GM12872 (cell line): ENCODE measurements around the gene CNPY1.

Source experiments
- CTCF ChIP-seq: IDR thresholded peaks from 3 replicates; pipeline ENCODE4 v1.5.1; 2011; ENCODE audit warnings: low read depth, mild to moderate bottlenecking, low read length, moderate library complexity; ENCODE audit not compliant: insufficient read depth

CNPY1 gene

GRCh38 chr7:155469311-155470185, 76.8 kb downstream of the CNPY1 start:
- TF ChIP-seq CTCF = no peak

DNA sequence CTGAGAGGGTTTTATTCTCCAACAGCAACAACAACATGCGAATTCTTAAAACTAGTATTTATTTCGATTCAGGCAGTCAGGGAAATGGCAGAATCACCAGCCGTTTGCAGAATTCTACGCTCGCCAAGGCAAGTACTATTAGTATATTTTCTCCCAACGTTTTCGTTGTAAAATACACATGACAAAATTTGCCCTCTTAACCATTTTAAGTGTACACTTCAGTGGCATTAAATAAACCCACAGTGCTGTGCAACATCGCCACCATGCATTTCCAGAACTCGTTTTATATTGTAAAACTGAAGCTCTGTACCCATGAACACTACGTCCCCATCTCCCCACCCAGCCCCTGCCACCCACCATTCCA, 77.6 kb downstream of the CNPY1 start:
- no peak for TF ChIP-seq CTCF

GRCh38 chr7:155467846-155468784, 78.2 kb downstream of the CNPY1 start:
- no peak for TF ChIP-seq CTCF

DNA sequence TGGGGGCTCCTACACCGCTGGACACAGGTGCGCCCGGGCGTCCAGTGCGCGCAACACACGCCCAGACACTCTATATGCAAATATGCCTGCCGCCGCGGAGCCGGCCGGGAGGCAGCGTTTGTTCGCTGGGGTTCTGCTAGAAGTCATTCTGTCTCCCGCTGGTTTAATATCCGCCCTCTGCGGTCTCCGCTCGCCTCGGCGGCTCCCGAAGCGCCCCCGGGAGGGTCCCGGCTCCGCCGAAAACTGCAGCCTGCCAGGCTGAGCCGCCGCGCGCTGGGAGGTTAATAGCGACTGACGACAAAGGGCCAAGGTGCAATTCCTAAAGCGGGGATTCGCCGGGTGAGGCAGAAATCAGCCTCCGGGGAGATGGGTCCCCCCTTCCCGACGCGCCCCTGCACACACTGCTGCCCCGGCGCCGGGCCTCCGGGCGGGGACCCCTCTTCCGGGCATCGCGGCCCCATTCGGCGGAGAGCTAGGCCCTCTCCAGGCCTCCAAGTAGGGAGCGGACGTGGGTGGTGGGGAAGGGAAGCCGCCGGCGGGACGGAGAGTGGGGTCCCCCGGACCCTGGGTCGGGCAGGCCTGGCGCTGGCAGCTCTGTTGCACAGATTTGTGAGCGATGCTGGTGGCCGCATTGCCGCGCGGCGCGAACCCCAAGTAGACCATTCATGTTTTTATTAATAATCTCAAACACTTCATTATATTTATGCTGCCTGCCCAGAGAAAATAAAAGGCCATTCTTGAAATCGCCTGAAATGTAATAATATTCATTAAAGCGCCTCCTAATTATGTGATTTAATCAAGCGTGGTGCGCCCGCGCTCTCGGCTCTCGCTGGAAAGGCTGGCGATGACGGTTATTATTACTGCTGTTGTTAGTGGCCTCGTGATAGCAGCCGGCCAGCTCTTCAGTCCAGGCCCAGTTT, 79.3 kb downstream of the CNPY1 start:
- peak; percentile 52 for TF ChIP-seq CTCF

DNA sequence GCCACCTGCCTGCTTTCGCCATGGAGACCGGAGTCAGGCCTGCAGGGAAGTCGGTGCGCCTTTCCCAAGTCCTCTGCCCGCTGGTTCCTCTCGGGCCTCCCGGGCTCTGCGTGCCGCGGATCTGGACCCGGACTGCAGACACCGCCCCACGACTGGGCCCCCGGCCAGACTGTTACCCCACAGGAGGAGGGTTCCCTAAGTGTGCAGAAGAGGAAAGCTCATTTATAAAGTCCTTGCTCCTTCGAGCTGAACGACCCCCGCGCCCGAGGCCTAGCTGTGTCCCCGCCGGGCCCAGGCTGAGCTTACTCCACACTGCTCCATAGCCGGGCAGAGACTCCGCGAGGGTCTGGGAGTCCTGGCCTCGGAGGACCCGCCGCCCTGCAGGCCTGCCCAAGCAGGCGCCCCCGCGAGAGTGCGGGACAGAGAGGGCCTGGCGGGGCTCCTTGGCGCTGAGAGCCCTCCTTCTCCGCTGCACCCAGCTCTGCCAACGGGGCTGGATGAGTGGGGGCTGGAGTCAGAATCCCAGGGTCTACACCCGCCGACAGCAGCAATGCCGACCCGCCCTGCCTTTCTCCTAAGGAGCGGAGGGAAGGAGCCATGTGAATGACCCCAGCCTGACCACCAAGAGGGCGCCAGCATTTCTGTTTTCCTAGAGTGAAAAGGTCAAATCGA, 80.1 kb downstream of the CNPY1 start:
- no peak for TF ChIP-seq CTCF

- TF ChIP-seq CTCF = no peak
Measured at GRCh38 chr7:155465761-155466141, 80.6 kb downstream of the CNPY1 start.
